HG03520 (cell line): ENCODE results near the gene MATN1.
"Not testable (repeated sequence)": the region's sequence is repeated elsewhere in the genome, so short reads cannot be mapped to it uniquely, and the experiment has no call there.

ENCODE experiments used
- ATAC-seq: cut with Tn5 transposase; IDR thresholded peaks from one replicate; pipeline ENCODE4 v1.9.1; 2021; ENCODE audit warnings: mild to moderate bottlenecking, moderate library complexity; ENCODE audit not compliant: unreplicated experiment

The MATN1 gene

GRCh38 chr1:30723331-30723755 is at the start of gene MATN1:
Gene MATN1, minus strand, starts transcription at chr1:30723585. Its CDS starts 34 bp downstream, at chr1:30723551.
- ATAC-seq: no peak

- ATAC-seq: no peak
Observed at GRCh38 chr1:30771005-30771404, 47.6 kb upstream of the MATN1 start.

GRCh38 chr1:30770150-30770549 is 46.8 kb upstream of the MATN1 start:
- no peak for ATAC-seq

- no peak for ATAC-seq
Observed at GRCh38 chr1:30768830-30769718, 45.7 kb upstream of the MATN1 start.

GRCh38 chr1:30768159-30768829 is 44.9 kb upstream of the MATN1 start:
- ATAC-seq: no peak

GRCh38 chr1:30766948-30767347 is 43.6 kb upstream of the MATN1 start:
- not testable (repeated sequence) for ATAC-seq

- ATAC-seq: no peak
Observed at GRCh38 chr1:30765556-30766434, 42.4 kb upstream of the MATN1 start.

- peak; percentile 39 for ATAC-seq
Observed at GRCh38 chr1:30764939-30765555, 41.7 kb upstream of the MATN1 start.

- ATAC-seq: no peak
Observed at GRCh38 chr1:30764396-30764795, 41.0 kb upstream of the MATN1 start.

- no peak for ATAC-seq
Observed at GRCh38 chr1:30763651-30764248, 40.4 kb upstream of the MATN1 start.

GRCh38 chr1:30762930-30763650 is 39.7 kb upstream of the MATN1 start:
- ATAC-seq: no peak

- ATAC-seq: no peak
Observed at GRCh38 chr1:30762152-30762929, 39.0 kb upstream of the MATN1 start.

- ATAC-seq: no peak
Observed at GRCh38 chr1:30761381-30762151, 38.2 kb upstream of the MATN1 start.

GRCh38 chr1:30760596-30761324 is 37.4 kb upstream of the MATN1 start:
- no peak for ATAC-seq

- ATAC-seq: no peak
Observed at GRCh38 chr1:30759718-30760281, 36.4 kb upstream of the MATN1 start.

- no peak for ATAC-seq
Observed at GRCh38 chr1:30758785-30759380, 35.5 kb upstream of the MATN1 start.
